GM18499 (cell line): ENCODE results near the gene CPLX3.
A peak's percentile ranks its signal among the peaks of the same experiment; 100 is the strongest.

Experiments used
- ATAC-seq: cut with Tn5 transposase; IDR thresholded peaks from one replicate; pipeline ENCODE4 v1.9.1; 2021; ENCODE audit warnings: moderate number of reproducible peaks; ENCODE audit not compliant: insufficient read depth, unreplicated experiment

CPLX3 gene

DNA sequence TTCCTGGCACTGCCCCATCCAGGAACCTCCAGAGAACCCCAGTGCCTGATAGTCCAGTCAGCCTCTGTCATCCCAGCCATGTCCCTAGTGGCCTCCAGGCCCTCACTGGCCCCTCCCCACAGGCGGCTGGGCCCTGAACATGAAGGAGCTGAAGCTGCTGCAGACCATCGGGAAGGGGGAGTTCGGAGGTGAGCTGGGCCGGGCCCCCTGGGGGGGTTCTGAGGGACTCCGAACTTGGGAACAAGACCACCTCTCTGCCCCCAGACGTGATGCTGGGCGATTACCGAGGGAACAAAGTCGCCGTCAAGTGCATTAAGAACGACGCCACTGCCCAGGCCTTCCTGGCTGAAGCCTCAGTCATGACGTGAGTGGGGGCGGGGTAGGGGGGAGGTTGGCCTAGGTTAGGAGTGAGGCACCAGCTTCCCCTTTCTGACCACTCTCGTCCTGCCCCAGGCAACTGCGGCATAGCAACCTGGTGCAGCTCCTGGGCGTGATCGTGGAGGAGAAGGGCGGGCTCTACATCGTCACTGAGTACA, 25.8 kb upstream of the CPLX3 start:
- ATAC-seq: no peak

DNA sequence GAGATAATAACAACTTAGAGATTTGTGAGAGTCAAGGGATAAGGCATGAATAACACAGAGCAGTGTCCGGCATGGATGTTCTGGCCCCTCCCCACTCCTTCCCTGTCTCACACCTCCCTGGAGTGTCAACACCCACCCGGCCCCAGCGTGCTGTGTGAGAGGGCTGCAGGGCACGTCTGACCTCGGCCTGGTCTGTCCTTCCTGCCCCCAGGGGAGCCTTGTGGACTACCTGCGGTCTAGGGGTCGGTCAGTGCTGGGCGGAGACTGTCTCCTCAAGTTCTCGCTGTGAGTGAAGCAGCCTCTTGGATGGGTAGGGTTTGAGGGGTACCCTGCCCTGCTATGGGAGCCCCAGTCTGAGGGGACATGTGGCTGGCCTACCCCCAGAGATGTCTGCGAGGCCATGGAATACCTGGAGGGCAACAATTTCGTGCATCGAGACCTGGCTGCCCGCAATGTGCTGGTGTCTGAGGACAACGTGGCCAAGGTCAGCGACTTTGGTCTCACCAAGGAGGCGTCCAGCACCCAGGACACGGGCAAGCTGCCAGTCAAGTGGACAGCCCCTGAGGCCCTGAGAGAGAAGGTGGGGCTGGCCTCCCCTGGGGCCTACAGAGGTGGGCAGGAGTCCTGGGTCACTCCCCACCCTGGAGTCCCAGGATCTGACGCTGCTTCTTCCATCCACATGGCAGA, 25.0 kb upstream of the CPLX3 start:
- no peak for ATAC-seq

DNA sequence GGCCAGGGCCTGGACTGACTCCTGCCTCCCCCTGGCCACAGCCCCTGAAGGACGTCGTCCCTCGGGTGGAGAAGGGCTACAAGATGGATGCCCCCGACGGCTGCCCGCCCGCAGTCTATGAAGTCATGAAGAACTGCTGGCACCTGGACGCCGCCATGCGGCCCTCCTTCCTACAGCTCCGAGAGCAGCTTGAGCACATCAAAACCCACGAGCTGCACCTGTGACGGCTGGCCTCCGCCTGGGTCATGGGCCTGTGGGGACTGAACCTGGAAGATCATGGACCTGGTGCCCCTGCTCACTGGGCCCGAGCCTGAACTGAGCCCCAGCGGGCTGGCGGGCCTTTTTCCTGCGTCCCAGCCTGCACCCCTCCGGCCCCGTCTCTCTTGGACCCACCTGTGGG, 24.1 kb upstream of the CPLX3 start:
- ATAC-seq: no peak

DNA sequence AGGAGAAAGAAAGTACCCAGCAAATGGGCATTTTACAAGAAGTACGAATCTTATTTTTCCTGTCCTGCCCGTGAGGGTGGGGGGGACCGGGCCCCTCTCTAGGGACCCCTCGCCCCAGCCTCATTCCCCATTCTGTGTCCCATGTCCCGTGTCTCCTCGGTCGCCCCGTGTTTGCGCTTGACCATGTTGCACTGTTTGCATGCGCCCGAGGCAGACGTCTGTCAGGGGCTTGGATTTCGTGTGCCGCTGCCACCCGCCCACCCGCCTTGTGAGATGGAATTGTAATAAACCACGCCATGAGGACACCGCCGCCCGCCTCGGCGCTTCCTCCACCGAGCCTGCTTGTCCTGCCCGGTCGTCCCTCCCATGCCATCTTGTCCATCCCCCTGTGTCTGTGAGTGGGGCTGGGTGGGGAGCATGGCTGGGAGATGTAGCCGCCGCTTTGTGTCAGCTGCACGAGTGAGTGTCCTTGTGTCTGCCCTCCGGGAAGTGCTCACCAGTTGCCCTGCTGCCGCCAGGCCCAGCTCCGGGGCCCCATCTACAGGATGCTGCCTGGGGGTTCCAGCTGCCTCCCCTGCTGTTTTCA, 23.5 kb upstream of the CPLX3 start:
- ATAC-seq: no peak

DNA sequence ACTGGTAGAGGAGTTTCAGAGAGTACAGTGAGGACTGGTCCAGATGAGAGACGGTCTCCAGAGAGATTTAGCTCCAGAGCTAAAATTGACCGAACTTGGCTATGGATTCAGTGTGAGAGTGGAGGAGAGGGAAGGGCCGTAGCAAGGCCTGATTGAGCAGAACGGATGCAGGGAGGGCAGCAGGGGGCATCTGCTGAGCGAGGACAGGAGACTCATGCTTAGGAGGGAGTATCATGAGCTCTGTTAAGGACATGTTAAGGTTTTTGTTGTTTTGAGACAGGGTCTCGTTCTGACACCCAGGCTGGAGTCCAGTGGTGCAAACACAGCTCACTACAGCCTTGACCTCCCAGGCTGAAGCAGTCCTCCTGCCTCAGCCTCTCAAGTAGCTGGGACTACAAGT, 21.5 kb upstream of the CPLX3 start:
- ATAC-seq: no peak

DNA sequence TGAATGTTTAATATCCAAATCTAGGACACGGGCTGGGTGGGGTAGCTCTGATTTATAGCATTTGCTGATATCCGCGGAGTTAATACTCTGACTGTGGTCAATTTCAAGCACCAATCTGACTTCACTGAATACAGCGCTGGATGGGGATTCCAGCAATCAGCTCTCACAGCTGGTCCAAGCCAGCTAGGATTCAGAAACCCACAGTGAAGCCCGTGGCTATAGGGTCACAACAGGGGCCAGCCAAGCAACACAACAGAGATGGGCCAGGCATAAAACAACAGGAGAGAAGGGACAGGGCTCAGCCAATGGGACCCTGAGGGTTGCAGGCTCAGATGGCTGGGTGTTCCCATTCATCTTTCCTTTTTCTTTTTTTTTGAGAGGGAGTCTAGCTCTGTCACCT, 19.1 kb upstream of the CPLX3 start:
- ATAC-seq: no peak

DNA sequence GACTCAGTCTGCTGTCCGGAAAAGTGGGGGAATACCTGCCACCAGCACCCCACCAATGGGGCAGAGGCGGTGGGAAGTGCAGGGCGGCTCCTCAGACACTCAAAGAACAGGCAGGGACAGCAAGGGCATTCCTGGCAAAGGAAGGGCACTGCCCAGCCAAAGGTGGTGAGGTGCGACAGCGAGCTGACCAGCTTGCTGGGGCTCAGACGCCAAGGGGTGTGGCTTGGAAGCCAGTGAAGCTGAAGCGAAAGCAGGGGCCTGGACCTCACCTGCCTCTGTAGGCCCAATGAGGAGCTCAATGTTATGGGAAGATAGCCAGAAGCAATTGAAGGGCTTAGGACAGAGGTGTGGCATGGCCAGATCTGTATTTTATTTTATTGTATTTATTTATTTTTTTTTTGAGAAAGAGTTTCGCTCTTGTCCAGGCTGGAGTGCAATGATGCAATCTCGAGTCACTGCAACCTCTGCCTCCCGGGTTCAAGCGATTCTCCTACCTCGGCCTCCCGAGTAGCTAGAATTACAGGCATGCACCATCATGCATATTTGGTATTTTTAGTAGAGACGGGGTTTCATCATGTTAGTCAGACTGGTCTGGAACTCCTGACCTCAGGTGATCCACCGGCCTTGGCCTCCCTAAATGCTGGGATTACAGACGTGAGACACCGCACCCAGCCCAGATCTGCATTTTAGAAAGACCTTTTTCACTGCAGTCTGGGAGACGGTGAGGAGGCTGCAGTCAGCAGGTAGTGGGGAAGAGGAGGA, 18.2 kb upstream of the CPLX3 start:
- ATAC-seq: no peak

DNA sequence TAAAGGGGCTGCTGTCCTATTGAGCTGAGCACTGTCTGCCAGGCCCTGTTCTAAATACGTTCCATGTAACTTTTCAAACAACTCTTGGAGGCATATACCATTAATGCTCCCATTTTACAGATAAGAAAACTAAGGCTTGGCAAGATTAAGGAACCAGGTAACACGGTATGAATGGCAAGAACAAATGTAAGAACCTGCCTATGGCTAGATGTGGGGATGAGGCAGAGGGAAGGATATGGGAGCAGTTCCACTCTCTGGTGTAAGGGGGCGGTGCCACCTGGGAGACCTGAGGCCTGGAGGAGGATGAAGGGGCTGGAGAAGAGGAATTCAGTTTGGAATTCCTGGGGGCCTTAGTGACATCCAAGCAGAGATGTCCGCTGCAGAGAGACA, 17.6 kb upstream of the CPLX3 start:
- ATAC-seq: no peak

DNA sequence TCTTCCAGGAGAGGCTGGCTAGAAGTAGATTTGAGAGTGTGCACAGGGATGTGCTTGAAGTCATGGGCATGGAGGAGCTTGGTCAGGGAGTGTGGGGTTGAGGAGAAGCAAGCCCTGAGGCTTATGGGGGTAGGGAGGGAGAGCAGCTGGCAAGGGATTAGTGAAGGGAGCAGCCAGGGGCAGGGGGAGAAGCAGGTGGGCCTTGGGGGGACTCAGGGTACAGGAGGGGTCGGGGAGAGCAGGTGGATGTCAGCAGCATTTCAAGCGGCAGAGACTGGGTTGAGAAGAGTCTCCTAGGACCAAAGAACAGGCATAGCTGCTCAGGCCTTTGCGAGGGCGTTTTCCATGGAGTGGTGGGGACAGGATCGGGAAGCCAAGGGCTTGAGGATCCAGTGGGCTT, 17.2 kb upstream of the CPLX3 start:
- ATAC-seq: no peak

DNA sequence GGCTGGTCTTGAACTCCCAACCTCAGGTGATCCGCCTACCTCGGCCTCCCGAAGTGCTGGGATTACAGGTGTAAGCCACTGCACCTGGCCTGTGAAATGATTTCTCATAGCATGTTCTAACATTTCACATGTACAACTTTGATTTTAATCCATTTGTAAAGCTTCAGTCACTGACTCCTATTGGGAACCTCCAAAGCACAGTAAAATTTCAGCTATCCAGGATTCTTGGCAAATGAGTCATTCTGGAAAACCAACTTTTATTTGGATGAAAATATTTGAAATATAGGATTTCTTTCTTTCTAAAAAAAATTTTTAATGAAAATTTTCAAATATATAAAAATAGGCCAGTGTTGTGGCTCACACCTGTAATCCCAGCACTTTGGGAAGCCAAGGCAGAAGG, 16.5 kb upstream of the CPLX3 start:
- ATAC-seq: no peak

DNA sequence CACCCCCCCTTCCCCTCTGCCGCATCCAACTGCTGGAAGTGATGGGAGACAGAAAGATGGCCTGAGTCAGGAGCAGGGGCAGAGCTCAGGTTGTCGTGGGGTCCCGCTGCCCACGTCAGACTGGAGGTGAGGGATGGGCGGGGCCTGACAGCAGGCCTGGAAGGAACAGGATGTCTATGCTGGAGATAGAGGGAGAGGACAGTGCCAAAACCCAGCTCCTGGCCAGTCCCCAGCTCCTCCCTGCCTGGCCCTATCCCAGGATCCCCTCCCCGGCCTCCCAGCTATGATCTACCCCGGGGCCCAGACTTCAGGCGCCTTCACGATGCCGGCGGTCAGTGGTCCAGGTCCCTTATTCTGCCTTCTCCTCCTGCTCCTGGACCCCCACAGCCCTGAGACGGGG, 13.9 kb upstream of the CPLX3 start, which contains the start of gene LMAN1L:
Gene LMAN1L (plus strand): TSS at position 303 of the 400 bp plus-strand sequence. CDS start 20 bp downstream, at position 323.
- no peak for ATAC-seq

DNA sequence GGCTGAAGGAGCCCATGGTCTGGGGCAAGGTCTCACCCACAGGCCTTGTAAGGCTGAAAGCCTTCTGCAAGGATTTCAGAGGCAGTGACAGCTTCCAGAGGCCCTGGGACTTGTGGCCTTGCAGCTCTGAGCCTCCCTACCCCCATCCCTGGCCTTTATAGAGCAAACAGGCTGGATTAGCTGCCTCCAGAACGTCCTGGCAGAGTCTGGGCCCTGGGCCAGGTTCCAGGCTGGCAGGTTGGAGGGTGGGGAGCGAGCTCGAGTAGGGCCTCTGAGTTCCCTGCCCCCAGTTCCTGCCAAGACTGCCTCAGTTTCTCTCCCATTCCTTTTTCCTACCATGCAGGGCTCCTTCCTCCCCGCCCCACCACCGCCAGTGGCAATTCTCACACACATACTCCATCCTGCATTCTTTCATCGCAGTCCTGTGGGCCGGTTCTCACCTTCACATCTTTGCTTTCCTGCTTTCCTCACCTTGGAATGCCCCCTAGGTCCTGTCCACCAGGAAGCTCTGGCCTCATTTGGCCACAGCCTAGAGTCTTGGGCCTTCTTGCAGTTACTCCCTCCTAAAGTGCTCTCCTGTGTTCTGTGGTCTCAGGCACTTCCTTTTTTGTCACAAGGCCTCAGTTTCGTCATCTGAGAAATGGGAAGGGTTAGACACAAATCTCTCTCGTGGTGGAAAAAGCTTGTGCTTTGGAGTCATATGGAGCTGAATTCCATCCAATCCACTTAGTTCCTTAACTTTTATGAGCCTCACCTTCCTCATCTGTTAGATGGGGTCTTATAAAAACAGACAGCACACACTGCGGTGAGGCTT, 11.1 kb upstream of the CPLX3 start:
- no peak for ATAC-seq

DNA sequence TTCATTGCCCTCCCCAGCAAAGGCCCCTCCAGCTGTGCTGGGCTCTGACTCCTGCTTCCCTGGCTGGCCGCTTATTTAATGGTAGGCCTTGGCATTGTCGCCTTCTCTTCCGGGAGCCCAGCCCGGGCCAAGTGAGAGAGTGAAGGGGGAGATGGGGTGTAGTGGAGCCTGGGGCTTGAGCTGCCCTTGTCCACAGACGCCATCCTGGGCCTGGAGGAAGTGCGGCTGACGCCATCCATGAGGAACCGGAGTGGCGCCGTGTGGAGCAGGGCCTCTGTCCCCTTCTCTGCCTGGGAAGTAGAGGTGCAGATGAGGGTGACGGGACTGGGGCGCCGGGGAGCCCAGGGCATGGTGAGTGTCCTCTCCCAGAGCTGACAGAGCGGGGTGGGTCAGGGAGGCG, 10.5 kb upstream of the CPLX3 start:
- no peak for ATAC-seq

DNA sequence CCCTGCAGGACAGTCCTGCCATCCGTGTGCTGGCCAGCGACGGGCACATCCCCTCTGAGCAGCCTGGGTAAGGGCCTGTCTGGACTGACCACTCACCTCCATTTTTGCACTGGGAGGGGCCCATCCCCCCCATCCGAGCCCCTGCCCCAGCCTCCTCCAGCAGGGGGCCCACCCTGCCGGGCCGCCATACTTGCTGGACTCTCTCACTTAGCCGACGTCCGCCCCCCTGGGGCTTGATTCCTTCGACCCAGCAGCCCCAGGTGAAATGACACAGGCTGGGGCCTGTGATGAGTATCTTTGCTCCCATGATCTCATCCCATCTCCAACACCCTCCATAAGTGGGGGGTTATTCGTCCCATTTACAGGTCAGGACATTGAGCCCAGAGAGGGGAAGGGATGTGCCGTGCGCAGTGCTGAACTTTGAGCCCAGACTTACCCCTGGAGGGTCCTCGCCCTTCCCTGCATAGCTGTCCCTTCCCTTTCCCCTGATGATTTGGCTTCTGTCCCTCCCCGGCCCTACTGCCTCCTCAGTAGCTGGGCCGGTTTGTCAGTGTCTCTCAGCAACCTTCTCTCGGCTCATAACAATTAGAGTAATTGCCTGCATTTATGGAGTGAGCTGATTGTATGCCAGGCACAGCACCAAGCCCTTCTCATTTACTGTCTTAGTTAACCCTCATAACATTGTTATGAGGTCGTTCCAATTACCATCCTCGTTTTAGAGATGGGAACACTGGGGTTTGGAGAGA, 9.6 kb upstream of the CPLX3 start:
- ATAC-seq: no peak

DNA sequence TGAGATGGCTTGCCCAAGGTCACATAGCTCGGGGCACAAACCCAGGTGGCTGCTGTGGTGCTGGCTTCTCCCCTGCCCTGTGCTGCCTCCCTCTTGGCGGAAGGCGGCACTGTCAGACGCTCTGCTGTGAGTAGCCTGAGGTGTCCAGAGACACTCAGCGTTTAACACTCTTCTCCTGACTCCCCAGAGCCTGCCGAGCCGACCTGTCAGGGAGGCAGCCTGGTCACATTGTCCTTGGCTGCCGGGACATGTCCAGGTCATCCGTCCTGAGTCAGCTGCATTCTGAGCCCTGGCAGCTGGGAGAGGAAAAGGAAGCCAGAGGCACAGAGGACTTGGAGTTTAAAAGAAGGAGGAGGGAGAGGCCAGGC, 9.1 kb upstream of the CPLX3 start:
- no peak for ATAC-seq

DNA sequence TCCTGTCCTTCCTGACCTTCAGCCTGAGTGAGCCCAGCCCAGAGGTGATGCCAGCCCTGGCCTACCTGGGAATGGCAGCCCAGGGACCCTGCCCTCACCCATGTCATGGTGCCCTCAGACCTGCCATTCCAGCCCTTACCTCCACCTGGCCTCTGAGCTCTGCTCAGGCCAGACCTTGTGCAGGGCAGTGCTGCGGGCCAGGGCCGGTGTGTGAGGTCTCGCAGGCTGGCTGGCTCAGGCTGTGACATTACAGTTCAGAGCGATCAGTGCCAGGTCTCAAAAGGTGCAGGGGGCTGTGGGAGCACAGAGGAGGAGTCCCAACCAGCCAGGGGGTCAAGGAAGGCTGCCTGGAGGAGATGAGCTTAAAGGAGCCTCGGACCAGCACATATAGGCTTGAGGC, 6.4 kb upstream of the CPLX3 start:
- no peak for ATAC-seq

DNA sequence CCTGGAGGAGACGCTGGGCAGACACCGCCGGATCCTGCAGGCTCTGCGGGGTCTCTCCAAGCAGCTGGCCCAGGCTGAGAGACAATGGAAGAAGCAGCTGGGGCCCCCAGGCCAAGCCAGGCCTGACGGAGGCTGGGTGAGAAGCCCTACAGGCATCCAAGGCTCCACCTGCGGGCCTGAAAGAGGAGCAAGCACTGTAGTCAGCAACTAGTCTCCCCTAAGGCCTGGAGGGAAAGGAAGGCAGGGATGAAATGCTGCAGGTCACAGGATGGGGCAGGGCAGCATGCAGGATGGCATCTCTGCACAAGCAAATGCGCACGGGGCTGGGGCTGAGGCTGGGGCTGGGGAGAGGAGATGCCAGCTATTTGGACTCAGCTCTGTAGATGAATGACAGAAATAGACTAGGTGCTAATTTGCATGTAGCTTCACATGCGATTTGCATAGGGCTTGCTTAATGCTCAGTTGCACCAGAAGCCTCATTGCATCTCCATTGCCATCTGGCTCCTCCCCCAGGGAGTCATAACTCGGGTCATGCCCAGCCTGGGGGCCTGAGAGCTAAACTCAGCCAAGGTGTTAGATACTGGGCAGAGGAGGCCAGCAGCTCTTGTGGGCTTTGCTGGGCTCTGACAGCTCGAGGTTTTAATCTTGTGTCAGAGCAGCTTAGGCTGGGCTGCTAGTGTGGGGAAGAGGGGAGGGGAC, 5.2 kb upstream of the CPLX3 start:
- ATAC-seq: peak; percentile 53

DNA sequence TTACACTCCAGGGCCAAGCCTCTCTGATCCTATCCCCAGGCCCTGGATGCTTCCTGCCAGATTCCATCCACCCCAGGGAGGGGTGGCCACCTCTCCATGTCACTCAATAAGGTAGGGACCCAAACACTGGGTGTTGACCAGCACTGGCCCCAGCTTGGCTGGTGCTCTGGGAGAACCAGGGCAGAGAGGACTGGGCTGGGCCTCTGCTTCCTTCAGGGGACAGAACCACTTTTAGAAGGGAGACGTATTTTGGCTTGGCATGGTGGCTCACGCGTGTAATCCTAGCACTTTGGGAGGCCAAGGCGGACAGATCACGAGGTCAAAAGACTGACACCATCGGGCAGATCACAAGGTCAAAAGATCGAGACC, 4.7 kb upstream of the CPLX3 start:
- ATAC-seq: no peak

DNA sequence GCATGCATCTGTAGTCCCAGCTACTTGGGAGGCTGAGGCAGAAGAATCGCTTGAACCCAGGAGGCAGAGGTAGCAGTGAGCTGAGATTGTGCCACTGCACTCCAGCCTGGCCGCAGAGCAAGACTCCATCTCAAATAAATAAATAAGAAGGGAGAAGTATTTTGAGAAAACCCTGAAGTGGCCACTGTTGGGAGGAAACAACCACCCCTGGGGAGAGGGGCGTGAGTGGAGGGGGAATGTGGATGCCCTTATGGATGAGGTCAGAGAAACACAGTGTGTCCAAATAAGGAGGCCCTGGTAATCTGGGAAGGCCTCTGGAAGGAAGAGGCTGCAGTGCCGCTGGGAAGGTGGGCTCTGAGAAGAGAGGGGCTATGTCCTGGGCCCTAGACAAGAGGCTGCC, 4.2 kb upstream of the CPLX3 start:
- no peak for ATAC-seq
